Measurements from ENCODE around the gene SCAMP5.

DNA sequence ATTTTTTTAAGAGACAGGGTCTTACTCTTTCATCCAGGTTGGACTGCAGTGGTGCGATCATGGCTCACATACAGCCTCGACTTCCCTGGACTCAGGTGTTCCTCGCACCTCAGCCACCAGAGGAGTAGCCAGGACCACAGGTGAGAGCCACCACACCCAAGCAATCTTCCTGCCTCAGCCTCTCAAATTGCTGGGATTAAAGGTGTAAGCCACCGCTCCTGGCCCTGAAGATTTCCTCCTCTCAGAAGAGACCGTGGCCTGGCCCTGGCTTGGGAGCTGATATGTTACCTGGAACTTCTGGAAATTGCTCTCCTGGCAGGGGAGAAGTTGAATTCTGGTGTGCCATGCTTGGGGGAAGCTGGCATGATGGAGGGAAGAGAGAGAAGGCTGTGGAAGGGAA lies 64.2 kb downstream of the SCAMP5 start:
- TF ChIP-seq, protein P1, sequence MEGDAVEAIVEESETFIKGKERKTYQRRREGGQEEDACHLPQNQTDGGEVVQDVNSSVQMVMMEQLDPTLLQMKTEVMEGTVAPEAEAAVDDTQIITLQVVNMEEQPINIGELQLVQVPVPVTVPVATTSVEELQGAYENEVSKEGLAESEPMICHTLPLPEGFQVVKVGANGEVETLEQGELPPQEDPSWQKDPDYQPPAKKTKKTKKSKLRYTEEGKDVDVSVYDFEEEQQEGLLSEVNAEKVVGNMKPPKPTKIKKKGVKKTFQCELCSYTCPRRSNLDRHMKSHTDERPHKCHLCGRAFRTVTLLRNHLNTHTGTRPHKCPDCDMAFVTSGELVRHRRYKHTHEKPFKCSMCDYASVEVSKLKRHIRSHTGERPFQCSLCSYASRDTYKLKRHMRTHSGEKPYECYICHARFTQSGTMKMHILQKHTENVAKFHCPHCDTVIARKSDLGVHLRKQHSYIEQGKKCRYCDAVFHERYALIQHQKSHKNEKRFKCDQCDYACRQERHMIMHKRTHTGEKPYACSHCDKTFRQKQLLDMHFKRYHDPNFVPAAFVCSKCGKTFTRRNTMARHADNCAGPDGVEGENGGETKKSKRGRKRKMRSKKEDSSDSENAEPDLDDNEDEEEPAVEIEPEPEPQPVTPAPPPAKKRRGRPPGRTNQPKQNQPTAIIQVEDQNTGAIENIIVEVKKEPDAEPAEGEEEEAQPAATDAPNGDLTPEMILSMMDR (IDR thresholded peaks at IDR 0.05) = no peak
- TF ChIP-seq POLR2A (IDR thresholded peaks at IDR 0.05; ENCODE audit: low read length) (no peak), ZC3H11A (IDR thresholded peaks at IDR 0.05) (no peak), JUNB (IDR thresholded peaks at IDR 0.05) (no peak), CHD2 (IDR thresholded peaks at IDR 0.05; ENCODE audit: low read length, partially characterized antibody) (no peak), EHMT2 (IDR thresholded peaks at IDR 0.05; ENCODE audit: low read depth) (no peak), KDM5A (IDR thresholded peaks at IDR 0.05) (no peak)
- TF ChIP-seq, protein P2, sequence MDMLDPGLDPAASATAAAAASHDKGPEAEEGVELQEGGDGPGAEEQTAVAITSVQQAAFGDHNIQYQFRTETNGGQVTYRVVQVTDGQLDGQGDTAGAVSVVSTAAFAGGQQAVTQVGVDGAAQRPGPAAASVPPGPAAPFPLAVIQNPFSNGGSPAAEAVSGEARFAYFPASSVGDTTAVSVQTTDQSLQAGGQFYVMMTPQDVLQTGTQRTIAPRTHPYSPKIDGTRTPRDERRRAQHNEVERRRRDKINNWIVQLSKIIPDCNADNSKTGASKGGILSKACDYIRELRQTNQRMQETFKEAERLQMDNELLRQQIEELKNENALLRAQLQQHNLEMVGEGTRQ (IDR thresholded peaks at IDR 0.05) = no peak
- TF ChIP-seq, protein P3, sequence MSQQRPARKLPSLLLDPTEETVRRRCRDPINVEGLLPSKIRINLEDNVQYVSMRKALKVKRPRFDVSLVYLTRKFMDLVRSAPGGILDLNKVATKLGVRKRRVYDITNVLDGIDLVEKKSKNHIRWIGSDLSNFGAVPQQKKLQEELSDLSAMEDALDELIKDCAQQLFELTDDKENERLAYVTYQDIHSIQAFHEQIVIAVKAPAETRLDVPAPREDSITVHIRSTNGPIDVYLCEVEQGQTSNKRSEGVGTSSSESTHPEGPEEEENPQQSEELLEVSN (IDR thresholded peaks at IDR 0.05; ENCODE audit: borderline replicate concordance, low read depth) = no peak

Data from A549 (cell line).